ENCODE results near the gene ICAM3.

DNA sequence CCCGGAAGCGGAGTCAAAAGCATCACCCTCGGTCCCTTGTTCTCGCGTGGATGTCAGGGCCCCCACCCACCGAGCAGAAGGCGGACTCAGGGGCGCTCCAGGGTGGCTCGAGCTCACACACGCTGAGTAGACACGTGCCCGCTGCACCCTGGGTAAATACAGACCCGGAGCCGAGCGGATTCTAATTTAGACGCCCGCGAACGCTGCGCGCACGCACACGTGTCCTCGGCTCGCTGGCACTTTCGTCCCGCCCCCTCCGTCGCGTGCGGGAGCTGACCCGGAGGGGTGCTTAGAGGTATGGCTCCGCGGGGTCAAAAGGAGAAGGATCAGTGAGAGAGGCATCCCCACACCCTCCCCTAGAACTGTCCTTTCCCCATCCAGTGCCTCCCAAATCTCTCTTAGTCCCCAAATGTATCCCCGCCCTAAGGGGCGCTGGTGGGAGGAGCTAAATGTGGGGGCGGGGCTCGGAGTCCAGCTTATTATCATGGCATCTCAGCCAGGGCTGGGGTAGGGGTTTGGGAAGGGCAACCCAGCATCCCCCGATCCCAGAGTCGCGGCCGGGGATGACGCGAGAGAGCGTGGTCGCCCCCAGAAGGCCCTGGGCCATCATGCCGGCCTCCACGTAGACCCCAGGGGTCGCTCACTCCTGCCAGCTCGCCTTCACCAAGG lies 50.1 kb downstream of the ICAM3 start:
- TF ChIP-seq, protein P1, sequence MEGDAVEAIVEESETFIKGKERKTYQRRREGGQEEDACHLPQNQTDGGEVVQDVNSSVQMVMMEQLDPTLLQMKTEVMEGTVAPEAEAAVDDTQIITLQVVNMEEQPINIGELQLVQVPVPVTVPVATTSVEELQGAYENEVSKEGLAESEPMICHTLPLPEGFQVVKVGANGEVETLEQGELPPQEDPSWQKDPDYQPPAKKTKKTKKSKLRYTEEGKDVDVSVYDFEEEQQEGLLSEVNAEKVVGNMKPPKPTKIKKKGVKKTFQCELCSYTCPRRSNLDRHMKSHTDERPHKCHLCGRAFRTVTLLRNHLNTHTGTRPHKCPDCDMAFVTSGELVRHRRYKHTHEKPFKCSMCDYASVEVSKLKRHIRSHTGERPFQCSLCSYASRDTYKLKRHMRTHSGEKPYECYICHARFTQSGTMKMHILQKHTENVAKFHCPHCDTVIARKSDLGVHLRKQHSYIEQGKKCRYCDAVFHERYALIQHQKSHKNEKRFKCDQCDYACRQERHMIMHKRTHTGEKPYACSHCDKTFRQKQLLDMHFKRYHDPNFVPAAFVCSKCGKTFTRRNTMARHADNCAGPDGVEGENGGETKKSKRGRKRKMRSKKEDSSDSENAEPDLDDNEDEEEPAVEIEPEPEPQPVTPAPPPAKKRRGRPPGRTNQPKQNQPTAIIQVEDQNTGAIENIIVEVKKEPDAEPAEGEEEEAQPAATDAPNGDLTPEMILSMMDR (IDR thresholded peaks at IDR 0.05): no peak
- TF ChIP-seq POLR2A (IDR thresholded peaks at IDR 0.05): no peak
